HG03558 (cell line): Measurements from ENCODE around the gene INPP5E.

Source experiments
- ATAC-seq: cut with Tn5 transposase; IDR thresholded peaks from one replicate; pipeline ENCODE4 v1.9.1; 2021; ENCODE audit warnings: moderate number of reproducible peaks; ENCODE audit not compliant: unreplicated experiment; ENCODE audit errors: extremely low read depth

Gene INPP5E

DNA sequence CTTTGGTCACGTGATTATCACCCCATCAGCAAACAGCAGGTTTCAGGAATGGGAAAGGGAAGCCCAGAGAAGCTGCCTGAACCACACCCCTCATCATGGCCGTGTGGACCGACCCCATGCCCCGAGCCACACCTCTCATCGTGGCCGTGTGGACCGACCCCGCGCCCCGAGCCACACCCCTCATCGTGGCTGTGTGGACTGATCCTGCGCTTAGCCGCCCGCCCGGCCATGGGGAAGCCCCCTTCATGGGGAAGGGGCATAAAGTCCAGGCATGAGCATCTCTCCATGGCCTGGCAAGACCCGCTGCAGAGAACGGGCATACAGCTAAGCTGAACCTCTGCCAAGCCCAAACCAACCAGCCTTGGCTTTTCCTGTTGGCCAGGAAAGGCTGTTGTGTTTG is 46.1 kb downstream of the INPP5E start:
- no peak for ATAC-seq

DNA sequence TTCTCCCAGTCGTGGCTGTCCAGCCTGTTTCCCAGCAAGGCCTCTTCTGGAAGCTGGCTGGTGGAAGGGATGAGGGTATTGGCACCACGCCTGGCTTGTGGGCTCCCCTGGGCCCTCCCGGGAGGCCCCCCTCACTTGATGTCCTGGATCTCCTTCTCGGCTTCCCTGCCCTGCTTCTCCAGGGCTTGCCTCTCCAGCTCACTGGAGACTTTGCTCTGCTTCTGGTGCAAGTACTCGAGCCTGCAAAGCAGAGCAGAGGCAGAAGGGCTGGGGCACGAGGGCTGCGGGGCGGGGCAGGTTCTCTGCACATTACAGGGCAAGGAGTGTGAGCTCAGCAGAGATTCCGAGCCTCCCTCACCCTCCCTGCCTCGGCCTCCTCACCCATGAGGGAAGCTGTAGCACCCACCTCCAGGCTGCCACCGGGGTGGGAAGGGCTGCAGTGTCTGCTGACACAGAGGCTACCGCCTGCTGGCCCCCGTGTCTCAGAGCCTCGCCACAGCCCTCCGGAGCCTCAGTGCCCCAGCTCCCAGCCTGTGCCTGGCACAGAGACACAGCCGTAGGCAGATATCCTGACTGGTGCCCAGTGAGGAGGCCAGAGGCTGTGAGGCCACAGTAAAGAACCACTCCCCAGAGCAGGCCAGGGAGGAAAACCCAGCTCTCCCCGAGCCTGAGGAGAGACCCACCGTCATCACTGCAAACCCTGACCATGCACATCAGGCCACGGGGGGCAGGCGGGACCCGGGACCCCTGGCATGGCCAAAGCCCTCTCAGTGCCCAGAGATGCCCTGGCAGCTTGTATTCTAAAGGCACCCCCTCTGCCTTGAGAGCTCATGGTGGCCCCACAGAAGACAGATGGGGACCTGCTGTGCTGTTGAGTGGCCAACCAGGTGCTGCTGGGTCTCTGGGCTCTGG is 46.9 kb downstream of the INPP5E start:
- no peak for ATAC-seq

DNA sequence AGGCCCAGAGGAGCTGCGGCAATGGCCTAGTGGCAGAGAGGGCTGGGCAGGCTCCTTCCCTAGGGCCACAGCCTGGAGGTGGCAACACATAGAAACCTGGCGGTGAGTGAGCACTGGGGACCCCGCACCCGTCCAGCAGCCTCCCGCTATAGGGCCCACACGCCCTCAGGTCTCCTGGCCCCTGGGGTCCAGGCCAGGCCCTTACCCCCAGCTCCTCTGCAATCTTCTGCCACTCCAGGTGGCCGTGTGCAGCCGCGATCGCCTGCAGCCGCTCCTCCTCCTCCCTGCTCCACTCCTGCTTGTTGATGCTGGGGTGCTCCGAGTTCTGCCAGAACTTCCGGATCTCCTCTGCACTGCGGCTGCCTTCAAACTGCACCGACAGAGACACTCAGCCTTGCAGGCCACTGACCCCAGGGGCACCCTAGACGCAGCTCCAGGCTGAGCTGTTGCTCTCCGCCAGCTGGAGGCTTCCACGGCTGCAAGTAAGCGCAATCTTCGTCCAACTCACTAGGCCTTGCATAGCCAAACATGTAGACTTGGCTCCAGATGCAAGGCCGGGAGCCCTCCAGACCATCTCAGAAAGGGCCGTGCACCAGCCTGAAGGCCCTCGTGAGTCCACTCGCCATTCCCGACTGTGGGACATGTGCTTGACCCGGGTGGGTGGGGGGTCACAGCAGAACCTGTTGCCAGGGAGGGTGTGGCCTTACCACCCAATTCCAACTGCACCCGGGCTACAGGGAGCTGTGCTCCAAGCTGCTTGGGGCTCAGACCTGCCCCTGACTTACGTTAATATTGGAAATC is 47.7 kb downstream of the INPP5E start:
- ATAC-seq = no peak

DNA sequence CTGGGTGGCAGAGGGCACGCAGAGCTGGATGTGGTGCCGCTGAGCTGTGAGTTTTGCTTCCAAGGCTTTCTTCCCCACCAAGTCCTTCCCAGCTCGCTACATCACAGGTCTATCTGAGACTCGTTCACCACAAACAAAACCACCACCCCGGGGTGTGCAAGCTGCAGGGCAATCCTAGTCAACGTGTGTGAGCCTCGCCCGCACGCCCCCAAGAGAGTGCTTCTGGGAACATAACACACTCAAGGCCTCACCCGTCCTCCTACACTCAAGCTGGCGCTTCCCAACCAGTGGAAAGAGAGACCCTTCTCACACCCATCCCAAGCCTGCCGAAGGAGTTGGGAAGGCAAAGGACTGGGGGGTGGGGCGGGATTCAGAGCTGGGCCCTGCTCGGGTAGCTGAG is 50.2 kb downstream of the INPP5E start:
- ATAC-seq = no peak

DNA sequence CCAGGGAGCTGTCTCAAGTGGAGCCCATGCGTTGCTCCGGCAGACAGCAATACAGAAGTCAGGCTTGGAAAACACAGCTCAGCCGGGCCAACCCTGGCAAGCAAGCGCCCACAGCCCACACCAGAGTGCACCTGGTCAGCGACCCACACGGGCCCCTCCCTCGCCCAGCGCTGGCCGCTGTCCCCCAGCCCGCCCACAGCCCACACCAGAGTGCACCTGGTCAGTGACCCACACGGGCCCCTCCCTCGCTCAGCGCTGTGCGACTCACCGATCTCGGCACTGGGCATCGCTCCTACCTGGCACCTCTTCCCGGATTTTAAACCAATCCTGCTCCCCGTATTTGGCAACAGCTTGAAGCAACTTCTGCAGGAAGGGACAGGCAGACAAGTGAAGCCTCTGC is 52.4 kb downstream of the INPP5E start:
- ATAC-seq = no peak

DNA sequence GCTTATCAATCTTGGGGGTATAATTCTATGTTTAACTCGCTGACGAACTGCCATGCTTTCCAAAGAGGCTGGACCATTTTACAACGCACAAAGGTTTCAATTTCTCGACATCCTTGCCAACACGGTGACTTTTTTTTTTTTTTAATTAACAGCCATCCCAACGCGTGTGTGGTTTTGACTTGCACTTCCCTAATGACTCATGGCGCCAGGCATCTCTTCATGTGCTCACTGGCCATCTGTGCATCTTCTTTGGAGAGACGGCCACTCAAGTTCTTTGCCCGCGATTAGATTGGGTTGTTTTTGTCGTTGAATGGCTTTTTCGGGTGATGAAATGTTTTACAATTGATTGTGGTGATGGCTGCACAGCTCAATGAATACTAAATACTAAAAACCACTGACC is 53.6 kb downstream of the INPP5E start:
- ATAC-seq = no peak

DNA sequence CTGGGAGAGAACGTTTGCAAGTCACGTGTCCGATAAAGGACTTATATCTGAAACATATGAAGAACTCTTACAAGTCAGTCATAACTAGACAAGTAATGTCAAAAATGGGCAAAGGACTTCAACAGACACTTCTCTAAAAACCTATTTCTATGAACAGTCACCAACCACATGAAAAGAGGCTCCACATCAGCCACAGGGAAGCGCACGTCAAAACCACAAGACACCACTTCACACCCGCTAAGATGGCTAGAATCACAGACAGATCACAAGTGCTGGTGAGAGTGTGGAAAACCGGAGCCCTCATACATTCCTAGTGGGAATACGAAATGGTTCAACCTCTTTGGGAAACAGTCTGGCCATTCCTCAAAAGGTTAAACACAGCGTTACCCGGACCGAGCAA is 54.6 kb downstream of the INPP5E start:
- no peak for ATAC-seq

DNA sequence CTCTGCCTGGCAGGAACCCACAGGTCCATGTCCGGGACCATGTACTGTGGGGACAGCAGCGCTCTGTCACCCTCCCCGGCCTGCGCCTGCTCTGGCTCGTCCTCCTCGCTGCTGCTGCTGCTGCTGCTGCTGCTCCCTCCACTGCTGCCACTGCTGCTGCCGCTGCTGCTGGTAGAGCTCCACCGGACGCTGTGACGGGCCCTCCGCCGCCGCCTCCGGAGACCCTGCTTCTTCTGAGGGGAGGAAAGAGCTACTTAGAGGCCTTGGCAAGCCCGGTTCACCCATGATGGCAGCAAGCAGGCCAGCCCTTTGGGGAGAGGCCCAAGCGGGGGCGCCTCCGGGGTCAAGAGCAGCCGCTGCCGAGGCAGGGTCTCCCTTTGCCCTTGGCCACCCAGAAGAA is 56.2 kb downstream of the INPP5E start:
- no peak for ATAC-seq

DNA sequence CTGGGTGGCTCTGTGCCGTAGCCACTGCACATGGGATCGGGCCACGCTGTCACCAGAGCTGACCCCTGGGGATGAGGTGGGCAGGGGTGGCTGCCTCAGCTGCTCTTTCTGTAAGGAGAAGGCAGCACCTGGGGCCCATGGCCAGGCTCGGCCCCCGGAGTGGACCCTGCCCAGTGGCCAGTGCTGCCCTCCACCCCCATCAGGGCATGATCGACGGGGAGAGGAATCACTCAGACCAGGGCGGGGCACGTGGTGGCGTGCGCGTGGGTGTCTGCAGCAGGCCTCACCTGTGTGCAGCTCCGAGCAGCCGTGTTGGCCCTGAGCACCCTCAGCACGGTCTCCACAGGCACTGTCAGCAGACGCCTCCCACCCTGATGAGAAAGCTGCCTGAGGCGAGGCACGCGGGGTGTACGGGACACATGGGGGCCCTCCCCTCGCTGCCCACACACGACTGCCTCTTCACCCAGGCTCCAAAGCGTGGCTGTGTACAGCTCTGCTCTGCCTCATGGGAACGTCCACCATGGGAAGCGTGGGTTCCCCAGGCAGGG is 57.6 kb downstream of the INPP5E start:
- ATAC-seq = no peak

DNA sequence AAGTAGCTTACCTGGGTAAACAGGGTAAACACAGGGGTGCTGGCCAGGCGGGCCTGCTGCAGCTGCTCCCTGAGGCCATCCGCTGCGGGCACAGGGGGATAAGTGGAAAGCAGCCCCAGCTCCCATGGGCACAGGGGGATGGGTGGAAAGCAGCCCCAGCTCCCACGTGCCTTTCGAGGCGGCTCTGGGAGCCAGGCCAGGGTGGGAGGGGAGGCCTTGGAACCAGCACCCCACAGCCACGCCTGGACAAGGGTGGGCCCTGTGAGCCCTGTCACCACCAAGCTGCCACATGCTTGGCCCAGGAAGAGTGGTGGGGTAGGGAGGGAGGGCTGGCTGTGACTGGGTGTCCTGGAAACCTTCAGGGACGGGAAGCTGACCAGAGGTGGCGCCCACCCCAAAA is 58.3 kb downstream of the INPP5E start:
- ATAC-seq = no peak

DNA sequence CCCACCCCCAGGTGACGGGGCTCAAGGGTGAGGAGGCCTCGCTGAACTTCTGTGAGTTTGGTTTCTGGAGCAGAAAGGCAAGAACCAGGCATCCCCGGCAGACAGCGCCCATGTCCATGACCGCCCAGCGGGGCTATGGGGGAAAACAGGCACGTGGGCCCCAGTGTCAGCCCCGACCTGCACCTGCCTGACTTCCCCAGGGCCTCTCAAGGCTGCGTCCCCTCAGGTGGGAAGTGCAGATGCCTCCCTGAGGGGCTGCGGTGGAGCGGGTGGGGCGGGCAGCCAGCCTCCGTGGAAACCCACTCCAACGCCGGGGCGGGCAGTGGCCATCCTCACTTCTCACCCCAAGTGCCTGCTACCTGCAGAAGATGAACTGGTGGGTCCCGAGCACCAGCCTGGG is 59.3 kb downstream of the INPP5E start:
- ATAC-seq = no peak

DNA sequence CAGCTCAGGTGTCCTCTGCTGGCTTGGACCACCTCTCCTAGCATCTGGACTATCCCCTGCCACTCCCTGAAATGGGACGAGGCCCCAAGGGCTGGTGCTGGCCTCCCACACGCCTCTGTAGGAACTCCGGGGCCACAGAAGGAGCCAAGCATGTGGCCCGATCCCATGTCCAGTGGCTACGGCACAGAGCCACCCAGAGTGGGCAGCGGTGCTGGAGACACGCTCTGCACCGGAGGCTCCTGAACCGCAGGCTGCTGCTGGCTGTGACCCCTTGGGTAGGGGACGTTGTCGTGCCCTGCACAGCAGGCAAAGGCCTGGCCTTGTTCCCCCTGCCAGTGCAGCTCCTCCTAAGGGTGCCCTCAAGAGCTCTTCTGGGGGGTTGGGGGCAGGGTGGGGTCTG is 59.8 kb downstream of the INPP5E start:
- ATAC-seq = no peak

DNA sequence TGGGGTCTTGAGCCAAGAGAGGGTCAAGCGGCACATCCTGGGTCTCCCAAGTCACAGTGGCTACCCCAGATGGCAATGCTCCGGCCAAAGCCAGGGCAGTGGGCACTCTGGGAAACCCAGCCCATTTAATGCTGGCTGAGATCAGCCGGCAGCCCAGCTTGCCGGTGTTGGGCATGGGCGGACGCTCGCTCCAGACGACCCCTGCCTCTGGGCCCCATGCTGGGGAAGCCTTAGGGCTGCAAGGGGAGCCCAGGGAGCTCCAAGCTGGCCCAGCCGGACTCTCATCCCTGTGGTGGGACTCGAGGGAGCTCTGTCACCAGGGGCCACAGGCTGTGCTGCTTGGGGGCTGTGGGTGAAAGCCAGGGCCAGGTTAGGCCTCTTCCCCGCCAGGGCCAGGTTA is 60.2 kb downstream of the INPP5E start:
- ATAC-seq = no peak

DNA sequence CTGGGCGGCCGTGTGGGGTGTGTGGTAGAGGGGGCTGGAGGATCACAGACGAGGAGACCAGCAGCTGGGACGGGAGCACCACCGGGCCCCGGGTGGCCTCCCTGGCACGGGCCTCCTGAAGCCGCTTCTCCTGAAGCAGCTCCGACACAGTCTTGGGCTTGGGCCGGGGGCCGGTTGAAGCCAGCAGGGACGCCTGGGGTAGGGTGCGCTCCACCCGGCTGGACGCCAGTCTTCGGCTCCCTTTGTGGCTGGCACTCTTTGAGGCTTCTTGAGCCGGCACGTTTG is 60.7 kb downstream of the INPP5E start:
- ATAC-seq = no peak
